ENCODE data around the gene ATOX1.

Gene ATOX1

GRCh38 chr5:151694035-151694485 lies 64.4 kb downstream of the ATOX1 start:
- no peak for DNase-seq
